ENCODE measurements around the gene TWIST2.

DNA sequence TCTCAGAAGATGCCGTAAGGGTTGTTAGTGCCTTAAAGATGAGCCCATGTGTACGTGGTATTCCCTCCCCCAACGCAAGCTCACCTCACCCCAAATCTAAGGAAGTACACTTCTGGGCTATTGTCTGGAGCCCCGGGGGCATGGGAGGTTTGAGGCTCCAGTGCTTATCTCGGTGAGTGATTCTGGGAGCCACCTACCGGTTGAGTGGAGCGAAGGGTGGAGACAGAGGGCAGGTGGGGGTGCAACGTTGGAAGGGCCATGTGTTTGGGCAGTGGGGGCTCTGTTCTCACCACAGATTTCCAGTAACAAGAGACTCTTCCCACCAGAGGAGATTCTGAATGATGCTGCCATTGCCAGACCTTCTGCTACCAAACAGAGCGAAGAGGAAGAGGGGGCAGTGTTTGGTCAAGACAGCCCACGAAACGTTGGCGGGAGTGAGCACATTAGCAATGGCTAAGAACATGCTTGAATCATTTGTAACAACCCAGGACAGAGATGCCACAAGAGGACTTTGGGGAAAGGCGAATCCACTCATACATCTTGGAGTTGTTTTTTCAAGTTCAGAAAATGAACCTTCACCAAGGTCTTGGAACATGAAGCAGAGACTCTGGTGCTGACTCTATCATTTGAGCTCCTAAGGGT is 38.7 kb downstream of the TWIST2 start:
- no peak for TF ChIP-seq POLR2A (IDR thresholded peaks at IDR 0.05)
- TF ChIP-seq CTCF (IDR thresholded peaks at IDR 0.05), result no peak
- no peak for TF ChIP-seq EP300 (IDR thresholded peaks at IDR 0.05)
